PC-9 (cell line): ENCODE measurements around the gene IVNS1ABP.

ENCODE experiments used
- CTCF ChIP-seq: fragments of 200-600 bp; sonication (generic); conservative IDR thresholded peaks from 2 replicates; pipeline ENCODE4 v1.6.1; 2017; ENCODE audit warnings: mixed run types, antibody characterized with exemption, mild to moderate bottlenecking, moderate library complexity
- EZH2 ChIP-seq: fragments of 200-600 bp; sonication (generic); IDR thresholded peaks from 2 replicates; pipeline ENCODE4 v1.8.0; 2017; ENCODE audit warnings: antibody characterized with exemption, low read depth

GRCh38 chr1:185324118-185324517 lies 7.1 kb upstream of the IVNS1ABP start:
- TF ChIP-seq CTCF, result no peak
- TF ChIP-seq EZH2, result no peak
